K562 treated with DMSO at 1 percent for 24 hours (cell line): ENCODE measurements around the gene OR10H5. TPM values are rescaled to one million over a fixed set of nuclear protein-coding genes. Genes with fewer than 3 reads are reported as not detected.

Experiments
- total RNA-seq: library from RNA; unstranded; fragments of 300-600 nt; gene quantifications from 2 replicates; pipeline ENCODE4 v1.2.3, GENCODE V29; 2022; ENCODE audit warnings: low read depth; ENCODE audit not compliant: insufficient read depth

Gene OR10H5, protein sequence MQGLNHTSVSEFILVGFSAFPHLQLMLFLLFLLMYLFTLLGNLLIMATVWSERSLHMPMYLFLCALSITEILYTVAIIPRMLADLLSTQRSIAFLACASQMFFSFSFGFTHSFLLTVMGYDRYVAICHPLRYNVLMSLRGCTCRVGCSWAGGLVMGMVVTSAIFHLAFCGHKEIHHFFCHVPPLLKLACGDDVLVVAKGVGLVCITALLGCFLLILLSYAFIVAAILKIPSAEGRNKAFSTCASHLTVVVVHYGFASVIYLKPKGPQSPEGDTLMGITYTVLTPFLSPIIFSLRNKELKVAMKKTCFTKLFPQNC
- total RNA-seq = not detected in 2 replicates

DNA sequence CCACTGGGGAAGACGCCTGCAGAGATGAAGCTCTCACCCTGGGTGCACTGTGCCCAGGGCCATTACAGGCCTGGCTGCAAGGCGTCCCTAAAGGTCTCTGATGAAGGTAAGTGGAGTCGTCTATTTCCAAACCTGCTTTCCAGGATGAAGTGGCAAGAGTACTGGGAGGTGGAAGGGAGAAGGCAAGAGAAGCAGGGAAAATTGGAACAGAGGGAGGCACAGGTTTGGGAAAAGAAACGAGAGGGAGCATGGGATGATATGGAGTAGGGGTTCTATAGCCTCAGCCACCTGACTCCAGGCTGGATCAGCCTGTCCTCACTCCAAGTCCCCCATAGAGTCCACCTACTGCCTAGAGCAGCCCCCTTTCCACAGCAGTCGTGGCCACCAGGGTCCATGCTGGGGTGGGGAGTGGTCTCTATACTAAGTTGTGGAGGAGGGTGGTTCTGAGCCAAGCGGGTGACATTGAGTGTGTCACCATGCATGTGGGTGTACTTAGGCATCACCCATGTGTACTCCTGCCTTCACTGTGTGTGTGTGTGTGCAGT is at the start of gene OR10H5:
Gene OR10H5, plus strand, starts transcription at position 51 of the 545 bp plus-strand sequence. CDS start 6,388 bp downstream, outside the sequence.

DNA sequence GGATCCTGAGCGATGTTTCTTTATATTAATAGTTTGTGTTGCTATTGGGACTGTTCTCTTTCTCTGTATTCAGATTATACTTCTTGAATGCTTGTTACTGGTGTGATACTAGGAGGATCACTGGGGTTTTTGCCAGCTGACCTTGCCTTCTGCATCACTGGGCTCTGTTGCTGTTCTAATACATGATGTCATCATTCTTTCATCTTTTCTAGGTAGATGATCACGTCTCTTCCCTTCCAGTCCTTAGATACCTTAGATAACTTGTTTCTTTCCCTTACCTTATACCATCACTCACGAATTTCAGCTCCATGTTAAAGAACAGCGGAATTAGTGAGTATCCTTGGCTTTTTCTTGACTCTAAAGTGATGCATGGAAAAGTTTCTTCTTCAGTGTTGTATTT is 49.7 kb upstream of the OR10H5 start, which contains the start of gene OR10H3:
Gene OR10H3, plus strand, starts transcription at position 264 of the 400 bp plus-strand sequence. CDS start 3,408 bp downstream, outside the sequence.

DNA sequence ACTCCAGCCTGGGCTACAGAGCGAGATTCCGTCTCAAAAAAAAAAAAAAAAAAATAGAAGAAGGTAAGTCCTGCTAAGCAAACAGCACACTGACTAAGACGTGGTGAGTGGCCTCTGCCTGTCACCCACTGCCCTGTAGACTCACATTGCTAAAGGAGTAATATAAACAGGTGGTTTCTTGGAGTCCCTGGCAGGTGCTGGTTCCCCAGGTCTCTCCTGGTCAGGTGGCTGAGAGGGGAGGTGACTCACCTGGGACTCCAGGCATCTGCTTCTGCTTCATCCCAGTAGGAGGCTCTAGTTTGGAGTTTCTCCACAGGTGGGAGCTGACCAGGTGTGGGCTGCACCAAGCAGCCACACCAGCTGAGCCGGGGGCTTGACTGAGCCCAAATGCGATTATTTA is 27.8 kb downstream of the OR10H5 start, which contains the start of gene OR10H1:
Gene OR10H1, minus strand, starts transcription at position 359 of the 400 bp plus-strand sequence. CDS start 7,627 bp downstream, outside the sequence.

Other genes starting within 250 kb of the OR10H5 start
- gene CYP4F8, start 172.4 kb upstream of the OR10H5 start, total RNA-seq = not detected in 2 replicates
- gene CYP4F3, start 146.8 kb upstream of the OR10H5 start, total RNA-seq = 0.06 TPM in 1 of 2 replicates, not detected in the other
- gene CYP4F12, start 114.6 kb upstream of the OR10H5 start, total RNA-seq = 0.12 TPM in 1 of 2 replicates, not detected in the other
- gene OR10H2, start 59.6 kb upstream of the OR10H5 start, total RNA-seq = not detected in 2 replicates
- gene OR10H3, start 49.7 kb upstream of the OR10H5 start, total RNA-seq = not detected in 2 replicates
- gene OR10H1, start 28.0 kb downstream of the OR10H5 start, total RNA-seq = not detected in 2 replicates
- 0.31 and 1.6 TPM in 2 replicates for gene CYP4F2, start 110.4 kb downstream of the OR10H5 start, total RNA-seq
- gene CYP4F11, start 146.9 kb downstream of the OR10H5 start, total RNA-seq = not detected in 2 replicates
- not detected in 2 replicates for gene OR10H4, start 161.3 kb downstream of the OR10H5 start, total RNA-seq